Retinal pigment epithelial cell (primary cell): ENCODE measurements around the gene LCE1F.

Experiments used
- DNase-seq: peaks from one replicate; pipeline ENCODE4 v3.0.0-alpha.2; 2010; ENCODE audit warnings: low read depth
- H3K4me3 ChIP-seq: 2 replicates; pipeline ENCODE4 v1.5.1; 2011; ENCODE audit warnings: mild to moderate bottlenecking, low read length, control low read depth, moderate library complexity
- CTCF ChIP-seq: conservative IDR thresholded peaks from 2 replicates; pipeline ENCODE4 v1.5.1; 2011; ENCODE audit warnings: low read depth, low read length, control low read depth, inconsistent platforms

The LCE1F gene

DNA sequence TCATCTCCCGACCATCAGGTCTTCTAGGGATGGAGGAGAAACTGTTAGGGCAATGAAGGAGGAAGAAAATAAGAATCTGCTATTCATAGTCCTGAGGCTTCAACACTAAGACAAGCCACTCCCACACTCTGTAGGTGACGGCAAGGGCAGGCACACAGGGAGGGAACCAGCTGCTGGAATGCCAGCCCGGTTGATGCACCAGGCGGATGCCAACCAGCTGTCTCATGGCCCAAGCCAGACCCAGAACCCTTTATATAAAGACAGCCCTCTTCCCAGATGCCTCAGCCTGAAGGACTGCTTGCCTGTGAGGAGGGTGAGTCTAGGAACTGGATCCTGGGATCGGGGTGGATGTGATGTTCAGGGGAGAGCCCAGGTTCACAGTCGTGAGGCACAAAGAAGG, 17.2 kb upstream of the LCE1F start, which contains the start of gene KPRP:
Gene KPRP (plus strand): TSS at position 279 of the 400 bp plus-strand sequence. CDS start 1,564 bp downstream, outside the sequence.
- no peak within 1 kb of the TSS for H3K4me3 ChIP-seq
- DNase-seq, result no peak
- TF ChIP-seq CTCF, result no peak

- no peak for TF ChIP-seq CTCF
- DNase-seq, result no peak
- H3K4me3 ChIP-seq, result no peak overlapping the region
These were observed 16.3 kb upstream of the LCE1F start for GRCh38 chr1:152758636-152759035.

GRCh38 chr1:152759453-152760173, 15.3 kb upstream of the LCE1F start:
- no peak for TF ChIP-seq CTCF
- no peak for DNase-seq
- H3K4me3 ChIP-seq, result no peak overlapping the region

DNA sequence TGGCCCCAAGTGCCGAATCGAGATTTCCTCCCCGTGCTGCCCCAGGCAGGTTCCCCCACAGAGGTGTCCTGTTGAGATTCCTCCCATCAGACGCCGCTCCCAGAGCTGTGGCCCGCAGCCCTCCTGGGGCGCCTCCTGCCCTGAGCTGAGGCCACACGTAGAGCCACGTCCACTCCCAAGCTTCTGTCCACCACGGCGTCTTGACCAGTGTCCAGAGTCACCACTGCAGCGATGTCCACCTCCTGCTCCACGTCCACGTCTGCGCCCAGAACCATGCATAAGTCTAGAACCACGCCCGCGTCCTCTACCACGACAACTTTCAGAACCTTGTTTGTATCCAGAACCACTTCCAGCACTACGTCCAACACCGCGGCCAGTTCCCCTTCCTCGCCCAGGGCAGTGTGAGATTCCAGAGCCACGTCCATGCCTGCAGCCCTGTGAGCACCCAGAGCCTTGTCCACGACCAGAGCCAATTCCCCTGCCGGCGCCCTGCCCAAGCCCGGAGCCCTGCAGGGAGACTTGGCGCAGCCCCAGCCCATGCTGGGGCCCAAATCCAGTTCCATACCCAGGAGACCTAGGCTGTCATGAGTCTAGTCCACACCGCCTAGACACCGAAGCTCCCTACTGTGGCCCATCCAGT, 14.3 kb upstream of the LCE1F start:
- no peak overlapping the region for H3K4me3 ChIP-seq
- TF ChIP-seq CTCF, result no peak
- DNase-seq, result no peak

DNA sequence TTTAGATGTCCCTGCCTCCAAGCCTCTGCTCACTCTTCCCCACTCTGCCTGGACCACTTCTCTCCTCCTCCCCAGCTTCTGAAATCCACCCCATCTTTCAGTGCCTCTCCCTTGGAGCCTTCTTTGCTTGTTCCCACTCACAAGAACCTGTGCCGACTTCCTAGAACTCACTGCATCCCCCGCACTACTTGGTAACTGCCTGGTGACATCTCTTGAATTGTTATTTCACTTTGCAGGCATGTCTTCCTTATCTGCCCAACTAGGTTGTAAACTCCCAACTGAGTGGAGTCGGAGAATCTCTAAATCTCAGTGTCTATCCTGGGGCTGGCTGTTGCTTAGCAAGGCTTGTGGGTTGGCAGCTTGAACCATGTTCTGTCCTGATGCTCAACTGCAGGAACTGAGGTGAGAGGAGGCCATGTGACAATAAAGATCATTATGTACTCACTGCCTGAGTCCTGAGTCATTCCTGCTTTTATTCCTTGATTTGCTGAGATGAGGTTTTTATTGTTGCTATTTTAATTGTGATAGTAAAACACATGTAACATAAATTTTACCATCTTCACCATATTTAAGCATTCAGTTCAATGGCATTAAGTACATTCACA, 13.2 kb upstream of the LCE1F start:
- no peak for DNase-seq
- H3K4me3 ChIP-seq, result no peak overlapping the region
- no peak for TF ChIP-seq CTCF

DNA sequence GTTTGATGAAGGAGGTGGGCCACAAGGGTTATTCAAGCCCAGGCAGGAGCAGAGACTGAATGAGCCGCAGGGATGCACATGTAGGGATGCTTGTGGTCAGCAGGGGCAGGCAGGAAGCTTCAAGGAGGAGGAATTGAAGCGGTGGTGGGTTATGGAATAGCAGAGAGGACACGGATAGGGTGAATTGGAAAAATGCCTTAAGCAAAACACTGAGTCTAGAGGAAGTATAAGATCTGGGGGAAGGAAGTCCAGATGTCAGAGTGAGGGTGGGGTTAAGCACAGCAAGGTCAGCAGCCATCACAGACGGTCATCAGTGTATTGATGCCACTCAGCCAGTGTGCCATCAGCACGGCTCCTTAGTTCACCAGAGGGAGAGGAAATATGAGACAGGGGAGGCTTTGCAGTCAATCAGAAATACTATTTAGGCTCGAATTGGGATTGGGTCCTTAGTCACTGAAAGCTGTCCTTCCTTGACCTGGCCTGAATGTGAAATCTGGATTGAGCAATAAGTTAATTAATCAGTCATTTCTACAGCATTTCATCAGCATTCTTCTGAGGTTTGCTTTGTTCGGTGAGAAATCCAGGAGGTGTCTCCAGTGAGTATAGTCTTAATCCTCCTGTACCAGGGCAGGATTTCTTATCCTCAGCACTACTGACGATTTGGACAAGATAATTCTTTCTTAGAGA, 6.0 kb upstream of the LCE1F start:
- DNase-seq, result no peak
- TF ChIP-seq CTCF, result no peak
- no peak overlapping the region for H3K4me3 ChIP-seq
